Erythroblast (primary cell): ENCODE results near the gene TMEM179.

Experiments
- GATA1 ChIP-seq: IDR thresholded peaks from 2 replicates; pipeline ENCODE4 v1.6.1; 2011; ENCODE audit warnings: low read depth, mild to moderate bottlenecking, control low read depth, low read length, moderate library complexity
- POLR2A ChIP-seq: IDR thresholded peaks from 2 replicates; pipeline ENCODE4 v1.6.1; 2011; ENCODE audit warnings: mild to moderate bottlenecking, low read length

GRCh38 chr14:104550861-104551728 is 53.5 kb downstream of the TMEM179 start:
- TF ChIP-seq POLR2A (no peak), GATA1 (no peak)
